Measurements from ENCODE around the gene NIPAL1. TPM values are rescaled to one million over a fixed set of nuclear protein-coding genes. Genes with fewer than 3 reads are reported as not detected.

Gene NIPAL1
- total RNA-seq, 1 donor from 2014 or later: 0.32 TPM

DNA sequence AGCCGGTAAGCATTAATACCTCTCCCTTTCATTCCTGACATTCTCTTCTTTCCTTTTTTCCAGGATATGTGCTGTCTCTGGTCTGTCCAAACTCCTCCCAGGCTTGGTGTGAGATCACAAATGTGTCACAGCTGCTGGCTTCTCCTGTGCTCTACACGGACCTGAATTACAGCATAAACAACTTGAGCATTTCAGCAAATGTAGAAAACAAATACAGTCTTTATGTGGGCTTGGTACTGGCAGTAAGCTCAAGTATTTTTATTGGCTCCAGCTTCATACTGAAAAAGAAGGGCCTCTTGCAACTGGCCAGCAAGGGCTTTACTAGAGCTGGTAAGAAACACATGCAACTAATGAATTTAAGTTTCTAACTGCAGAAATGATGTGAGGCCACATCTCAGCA, 8.4 kb downstream of the NIPAL1 start:
- H3K9me3 Mint-ChIP-seq (ENCODE audit: low read depth): no peaks in the 10 kb centered on the region
- H3K27ac Mint-ChIP-seq (ENCODE audit: unreplicated experiment): no peak overlapping the region
- H3K4me3 Mint-ChIP-seq (ENCODE audit: unreplicated experiment): no peak overlapping the region
- TF ChIP-seq, protein P1, sequence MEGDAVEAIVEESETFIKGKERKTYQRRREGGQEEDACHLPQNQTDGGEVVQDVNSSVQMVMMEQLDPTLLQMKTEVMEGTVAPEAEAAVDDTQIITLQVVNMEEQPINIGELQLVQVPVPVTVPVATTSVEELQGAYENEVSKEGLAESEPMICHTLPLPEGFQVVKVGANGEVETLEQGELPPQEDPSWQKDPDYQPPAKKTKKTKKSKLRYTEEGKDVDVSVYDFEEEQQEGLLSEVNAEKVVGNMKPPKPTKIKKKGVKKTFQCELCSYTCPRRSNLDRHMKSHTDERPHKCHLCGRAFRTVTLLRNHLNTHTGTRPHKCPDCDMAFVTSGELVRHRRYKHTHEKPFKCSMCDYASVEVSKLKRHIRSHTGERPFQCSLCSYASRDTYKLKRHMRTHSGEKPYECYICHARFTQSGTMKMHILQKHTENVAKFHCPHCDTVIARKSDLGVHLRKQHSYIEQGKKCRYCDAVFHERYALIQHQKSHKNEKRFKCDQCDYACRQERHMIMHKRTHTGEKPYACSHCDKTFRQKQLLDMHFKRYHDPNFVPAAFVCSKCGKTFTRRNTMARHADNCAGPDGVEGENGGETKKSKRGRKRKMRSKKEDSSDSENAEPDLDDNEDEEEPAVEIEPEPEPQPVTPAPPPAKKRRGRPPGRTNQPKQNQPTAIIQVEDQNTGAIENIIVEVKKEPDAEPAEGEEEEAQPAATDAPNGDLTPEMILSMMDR (IDR thresholded peaks at IDR 0.05): no peak
- H3K4me1 Mint-ChIP-seq (ENCODE audit: low read depth): peaks cover 10% of the 10 kb centered on the region
- DNase-seq (ENCODE audit: low spot score): no peak
- H3K27me3 Mint-ChIP-seq (ENCODE audit: low read depth): peaks cover 4% of the 10 kb centered on the region
- no peaks in the 10 kb centered on the region for H3K36me3 Mint-ChIP-seq (ENCODE audit: low read depth)

DNA sequence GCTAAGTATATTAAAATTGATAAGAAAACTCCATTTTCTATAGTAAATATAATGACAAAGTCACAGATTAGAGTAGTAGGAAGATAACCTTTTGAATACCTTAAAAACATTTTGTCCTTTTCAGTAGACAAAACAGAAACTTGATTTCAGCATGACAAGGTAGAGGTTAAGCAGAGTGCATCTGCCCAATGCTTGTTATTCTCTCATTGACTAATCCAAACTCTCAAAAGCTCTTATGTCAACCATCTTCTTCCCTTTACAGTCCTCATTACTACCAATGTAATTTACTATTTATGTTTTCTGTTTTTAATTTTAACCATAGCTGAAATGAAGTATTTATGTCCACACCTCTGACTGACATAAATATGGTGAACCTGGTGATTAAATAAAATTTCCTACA, 11.1 kb downstream of the NIPAL1 start:
- TF ChIP-seq, protein P1 (IDR thresholded peaks at IDR 0.05): no peak
- Mint-ChIP-seq H3K36me3 (ENCODE audit: low read depth) (no peaks in the 10 kb centered on the region), H3K27me3 (ENCODE audit: low read depth) (no peaks in the 10 kb centered on the region), H3K9me3 (ENCODE audit: low read depth) (no peaks in the 10 kb centered on the region), H3K4me3 (ENCODE audit: unreplicated experiment) (no peak overlapping the region), H3K4me1 (ENCODE audit: low read depth) (peaks cover 16% of the 10 kb centered on the region), H3K27ac (ENCODE audit: unreplicated experiment) (no peak overlapping the region)
- no peak for DNase-seq (ENCODE audit: low spot score)

DNA sequence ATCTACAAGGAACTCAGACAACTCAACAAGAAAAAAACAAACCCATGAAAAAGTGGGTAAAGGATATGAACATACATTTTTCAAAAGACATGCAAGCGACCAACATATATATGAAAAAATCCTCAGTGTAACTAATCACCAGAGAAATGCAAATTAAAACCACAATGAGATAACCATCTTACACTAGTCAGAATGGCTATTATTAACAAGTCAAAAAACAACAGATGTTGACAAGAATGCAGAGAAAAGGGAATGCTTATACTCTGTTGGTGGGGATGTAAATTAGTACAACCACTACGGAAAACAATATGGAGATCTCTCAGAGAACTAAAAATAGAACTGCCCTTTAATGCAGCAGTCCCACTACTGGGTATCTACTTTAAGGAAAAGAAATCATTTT, 12.1 kb downstream of the NIPAL1 start:
- Mint-ChIP-seq H3K4me3 (ENCODE audit: unreplicated experiment) (no peak overlapping the region), H3K4me1 (ENCODE audit: low read depth) (peaks cover 19% of the 10 kb centered on the region), H3K36me3 (ENCODE audit: low read depth) (no peaks in the 10 kb centered on the region), H3K27ac (ENCODE audit: unreplicated experiment) (no peak overlapping the region), H3K27me3 (ENCODE audit: low read depth) (no peaks in the 10 kb centered on the region), H3K9me3 (ENCODE audit: low read depth) (no peaks in the 10 kb centered on the region)
- DNase-seq (ENCODE audit: low spot score): no peak
- TF ChIP-seq, protein P1 (IDR thresholded peaks at IDR 0.05): no peak

DNA sequence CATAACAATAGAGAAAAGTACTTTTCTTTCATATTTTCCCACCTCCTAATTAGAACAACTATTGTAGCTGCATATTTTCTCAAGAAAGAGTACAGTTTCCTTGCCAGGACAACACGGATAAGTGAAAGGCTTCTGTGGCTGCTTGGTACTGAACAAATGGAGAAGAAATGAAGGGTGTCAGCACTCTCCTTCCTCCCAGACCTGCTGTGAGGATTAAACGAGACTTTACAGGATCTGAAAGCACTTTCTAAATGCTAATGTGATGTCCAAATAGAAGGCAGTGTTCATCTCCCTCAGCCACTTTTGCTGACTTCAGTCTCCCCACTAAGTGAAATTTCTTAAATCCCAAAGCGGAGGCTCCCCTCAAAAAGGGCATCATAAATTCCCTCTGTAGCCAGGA, 13.9 kb downstream of the NIPAL1 start:
- Mint-ChIP-seq H3K27ac (ENCODE audit: unreplicated experiment) (no peak overlapping the region), H3K4me3 (ENCODE audit: unreplicated experiment) (no peak overlapping the region), H3K27me3 (ENCODE audit: low read depth) (no peaks in the 10 kb centered on the region), H3K4me1 (ENCODE audit: low read depth) (peaks cover 15% of the 10 kb centered on the region), H3K9me3 (ENCODE audit: low read depth) (no peaks in the 10 kb centered on the region), H3K36me3 (ENCODE audit: low read depth) (no peaks in the 10 kb centered on the region)
- DNase-seq (ENCODE audit: low spot score): no peak
- TF ChIP-seq, protein P1 (IDR thresholded peaks at IDR 0.05): no peak

DNA sequence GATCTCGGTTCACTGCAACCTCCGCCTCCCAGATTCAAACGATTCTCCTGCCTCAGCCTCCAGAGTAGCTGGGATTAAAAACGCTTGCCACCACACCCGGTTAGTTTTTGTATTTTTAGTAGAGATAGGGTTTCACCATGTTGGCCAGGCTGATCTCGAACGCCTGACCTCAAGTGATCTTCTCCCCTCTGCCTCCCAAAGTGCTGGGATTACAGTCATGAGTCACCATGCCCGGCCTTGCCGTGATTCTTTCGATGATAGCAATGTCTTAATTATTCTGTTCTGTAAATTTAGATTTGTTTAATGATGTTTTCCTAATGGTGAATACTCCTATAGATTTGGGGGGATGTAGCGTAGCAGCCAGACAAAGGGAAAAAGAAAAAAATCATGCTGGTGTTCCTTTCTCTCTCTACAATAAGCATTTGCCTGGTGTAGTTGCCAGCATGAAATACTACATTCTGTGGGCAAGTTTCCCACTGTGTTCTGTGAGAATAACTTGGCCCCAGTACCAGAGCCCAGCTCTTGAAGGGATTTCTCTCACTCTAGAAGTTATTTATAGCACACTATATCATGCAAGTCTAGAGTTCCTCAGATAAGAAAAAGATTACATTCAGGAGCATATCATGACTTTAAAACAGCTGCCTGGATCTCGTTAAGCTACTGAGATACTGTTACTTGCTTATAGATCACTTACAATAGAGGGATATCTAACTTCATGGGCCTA, 15.4 kb downstream of the NIPAL1 start:
- Mint-ChIP-seq H3K9me3 (ENCODE audit: low read depth) (no peaks in the 10 kb centered on the region), H3K4me3 (ENCODE audit: unreplicated experiment) (no peak overlapping the region), H3K27me3 (ENCODE audit: low read depth) (no peaks in the 10 kb centered on the region), H3K27ac (ENCODE audit: unreplicated experiment) (peak overlapping the region; percentile 9), H3K36me3 (ENCODE audit: low read depth) (no peaks in the 10 kb centered on the region), H3K4me1 (ENCODE audit: low read depth) (peaks cover 15% of the 10 kb centered on the region)
- no peak for DNase-seq (ENCODE audit: low spot score)
- TF ChIP-seq, protein P1 (IDR thresholded peaks at IDR 0.05): no peak

All from chondrocyte (in vitro differentiated cells).